ENCODE measurements around the gene SEZ6.

DNA sequence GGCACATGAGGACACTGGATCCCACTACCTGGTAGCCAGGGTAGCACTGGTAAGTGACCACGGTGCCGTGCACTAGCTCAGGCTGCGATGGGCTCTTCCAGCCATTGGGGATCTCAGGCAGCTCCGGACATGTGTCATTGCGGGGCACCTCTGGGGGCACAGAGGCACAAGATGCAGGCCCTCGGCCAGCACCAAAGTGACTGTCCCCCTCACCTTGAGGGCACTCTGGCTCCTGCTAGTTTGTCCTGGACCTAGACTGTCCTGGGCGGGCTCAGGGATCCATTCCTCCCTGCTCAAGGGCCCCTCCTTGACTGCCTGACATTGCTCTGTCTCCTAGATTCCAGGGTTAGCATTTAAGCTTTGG, 47.9 kb downstream of the SEZ6 start:
- no peak for TF ChIP-seq GATA2 (IDR thresholded peaks at IDR 0.05; ENCODE audit: low read depth, low read length)
- TF ChIP-seq GATA3 (IDR thresholded peaks at IDR 0.05; ENCODE audit: low read depth, low read length): no peak

Measured in SH-SY5Y (cell line).